Posterior vena cava (tissue), 2 donors: Measurements from ENCODE around the gene RDH5. TPM values are rescaled to one million over a fixed set of nuclear protein-coding genes. Genes with fewer than 3 reads are reported as not detected.

ENCODE experiments used
- DNase-seq: peaks from one replicate; pipeline ENCODE4 v3.0.0-alpha.2; 2020; ENCODE audit warnings: low spot score
- intact Hi-C, 2 donors: fragments of 100-400 bp; cut with DNase I; formaldehyde crosslinking; loops; one replicate each; pipeline versions ENCODE4 v1.14.1 to v1.14.2; 2022 to 2023
- total RNA-seq, 2 donors: library from RNA; stranded (reverse); fragmentation: NEBNext Ultra II Directional; extraction: Animal tissue kit (Norgen Biotek cat#: 25700); gene quantifications; one replicate each; pipeline ENCODE4 v1.2.1, GENCODE V29; 2021
- donor health status: DM: yes; HTN: yes; CAD: no.
- donor health status: DM: yes; HTN: yes; CAD: no.

RDH5 gene
- total RNA-seq, 2 donors from 2014 or later: 19.2 to 39.7 TPM

GRCh38 chr12:55765736-55766290 is 45.6 kb downstream of the RDH5 start:
- intact Hi-C loops: no loop called here
- no peak for DNase-seq

DNA sequence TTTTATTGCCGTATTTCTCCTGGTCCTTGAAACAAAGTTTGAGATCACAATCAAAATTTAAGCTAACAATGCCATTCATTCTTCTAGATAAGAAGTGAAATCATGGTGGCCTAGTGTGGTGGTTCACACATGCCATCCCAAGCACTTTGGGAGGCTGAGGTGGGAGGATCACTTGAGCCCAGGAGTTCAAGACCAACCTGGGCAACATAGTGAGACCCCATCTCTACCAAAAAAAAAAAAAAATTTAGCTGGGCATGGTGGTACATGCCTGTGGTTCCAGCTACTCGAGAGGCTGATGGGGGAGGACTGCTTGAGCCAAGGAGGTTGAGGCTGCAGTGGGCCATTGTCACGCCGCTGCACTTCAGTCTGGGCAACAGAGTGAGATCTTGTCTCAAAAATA is 47.0 kb downstream of the RDH5 start:
- intact Hi-C loops: no loop called here
- DNase-seq: no peak

DNA sequence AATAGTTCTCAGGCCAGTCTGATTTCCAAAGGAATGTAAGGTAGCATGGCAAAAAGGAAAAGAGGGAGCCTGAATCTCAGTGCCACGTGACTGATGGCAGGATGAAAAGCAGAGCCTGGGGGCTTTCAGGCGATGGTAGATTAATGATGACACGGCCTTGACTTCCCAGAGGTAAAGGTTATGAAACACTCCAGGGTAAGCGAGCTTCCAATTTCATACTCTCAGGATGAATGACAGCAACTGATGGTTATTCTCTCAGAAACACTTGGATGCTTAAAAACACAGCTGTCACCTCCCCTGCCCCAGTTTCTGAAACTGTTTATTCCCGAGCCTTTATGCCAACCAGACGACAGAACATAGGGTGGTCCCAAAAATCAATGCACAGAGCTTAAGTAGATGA is 51.5 kb downstream of the RDH5 start:
- intact Hi-C loops: no loop called here

More for the DNA sequence above, 51.5 kb downstream of the RDH5 start:
- DNase-seq: no peak

Other genes with a start within 250 kb of the RDH5 start
- not detected for gene OR6C68, start 228.0 kb upstream of the RDH5 start, total RNA-seq
- not detected for gene OR6C4, start 170.8 kb upstream of the RDH5 start, total RNA-seq
- not detected for gene OR2AP1, start 147.9 kb upstream of the RDH5 start, total RNA-seq
- not detected for gene OR10P1, start 83.5 kb upstream of the RDH5 start, total RNA-seq
- gene ITGA7, start 12.5 kb upstream of the RDH5 start, total RNA-seq: 100 to 1,000 TPM; 497 to 570 TPM
- 100 to 1,000 TPM; 115 to 118 TPM for gene BLOC1S1, start 4.3 kb upstream of the RDH5 start, total RNA-seq
- gene CD63, start 8.6 kb downstream of the RDH5 start, total RNA-seq: 1,000 to 10,000 TPM; 1,385 to 1,570 TPM
- 10 to 100 TPM in 1 of 2 donors, 1 to 10 TPM in 1; 8.4 to 11.0 TPM for gene GDF11, start 22.7 kb downstream of the RDH5 start, total RNA-seq
- 10 to 100 TPM; 47.8 to 49.8 TPM for gene SARNP, start 97.3 kb downstream of the RDH5 start, total RNA-seq
- 10 to 100 TPM; 27.3 to 31.1 TPM for gene ORMDL2, start 97.6 kb downstream of the RDH5 start, total RNA-seq
- 10 to 100 TPM; 23.0 to 24.7 TPM for gene DNAJC14, start 109.2 kb downstream of the RDH5 start, total RNA-seq
- gene MMP19, start 122.5 kb downstream of the RDH5 start, total RNA-seq: 10 to 100 TPM; 39.7 to 48.7 TPM
- gene PYM1, start 207.5 kb downstream of the RDH5 start, total RNA-seq: 10 to 100 TPM; 18.6 to 19.6 TPM
- 10 to 100 TPM; 35.4 to 38.0 TPM for gene DGKA, start 210.8 kb downstream of the RDH5 start, total RNA-seq
- 10 to 100 TPM in 1 of 2 donors, 1 to 10 TPM in 1; 5.0 to 26.1 TPM for gene PMEL, start 245.6 kb downstream of the RDH5 start, total RNA-seq
- 10 to 100 TPM; 17.7 to 22.8 TPM for gene CDK2, start 246.4 kb downstream of the RDH5 start, total RNA-seq